Liver (tissue), 3 donors: ENCODE data around the gene NOS1AP.

Experiments used
- CTCF ChIP-seq: fragments of 150-350 bp; IDR thresholded peaks from 2 replicates; pipeline ENCODE4 v1.5.1; 2017; ENCODE audit warnings: improper control_type of control experiment, low read depth, low read length; ENCODE audit not compliant: missing input control
- JUND ChIP-seq, 2 donors: IDR thresholded peaks; 2 replicates each; pipeline ENCODE4 v1.6.1; 2016; ENCODE audit warnings: antibody characterized with exemption in 2 of 2
- RAD21 ChIP-seq, 2 donors: IDR thresholded peaks; 2 replicates each; pipeline ENCODE4 v1.6.1; 2016; ENCODE audit warnings: antibody characterized with exemption in 2 of 2, mild to moderate bottlenecking in 2 of 2
- TAF1 ChIP-seq: conservative IDR thresholded peaks from 2 replicates; pipeline ENCODE4 v1.6.1; 2016; ENCODE audit warnings: antibody characterized with exemption, mild to moderate bottlenecking
- ZBTB33 ChIP-seq: IDR thresholded peaks from 2 replicates; pipeline ENCODE4 v1.6.1; 2016; ENCODE audit warnings: antibody characterized with exemption
- donor health status: healthy.
- donor health status: healthy.

GRCh38 chr1:162210196-162210595, 140.7 kb downstream of the NOS1AP start:
- no peak for TF ChIP-seq CTCF
- no peak for TF ChIP-seq ZBTB33
- no peak for TF ChIP-seq TAF1
- no peak for TF ChIP-seq RAD21 (IDR thresholded peaks at IDR 0.05)
- no peak for TF ChIP-seq JUND (IDR thresholded peaks at IDR 0.05)
